Neuronal stem cell (in vitro differentiated cells): ENCODE results near the gene CLIP1.

Experiments used
- DNase-seq: peaks from one replicate; pipeline ENCODE4 v3.0.0-alpha.2; 2013; ENCODE audit warnings: low spot score
- H2AFZ ChIP-seq: one replicate; pipeline ENCODE4 v1.6.1; 2013; ENCODE audit warnings: mild to moderate bottlenecking, low read length, inconsistent platforms
- H2AK5ac ChIP-seq: 2 replicates; pipeline ENCODE4 v1.6.1; 2013; ENCODE audit warnings: low read depth, mild to moderate bottlenecking, inconsistent platforms, low read length, moderate library complexity, mixed read lengths
- H2BK120ac ChIP-seq: 2 replicates; pipeline ENCODE4 v1.6.1; 2013; ENCODE audit warnings: low read depth, mild to moderate bottlenecking, inconsistent platforms, low read length, moderate library complexity, mixed read lengths
- H2BK12ac ChIP-seq: one replicate; pipeline ENCODE4 v1.6.1; 2013; ENCODE audit warnings: low read length, inconsistent platforms
- H2BK15ac ChIP-seq: 2 replicates; pipeline ENCODE4 v1.6.1; 2013; ENCODE audit warnings: mild to moderate bottlenecking, low read length, inconsistent platforms, mixed read lengths
- H2BK5ac ChIP-seq: one replicate; pipeline ENCODE4 v1.6.1; 2013; ENCODE audit warnings: inconsistent platforms, mild to moderate bottlenecking, low read length, moderate library complexity
- H3K14ac ChIP-seq: one replicate; pipeline ENCODE4 v1.6.1; 2013; ENCODE audit warnings: low read length, inconsistent platforms
- H3K18ac ChIP-seq: 2 replicates; pipeline ENCODE4 v1.6.1; 2013; ENCODE audit warnings: low read length, inconsistent platforms
- H3K23ac ChIP-seq: 2 replicates; pipeline ENCODE4 v1.6.1; 2013; ENCODE audit warnings: low read depth, mild to moderate bottlenecking, mixed read lengths, low read length, inconsistent platforms; ENCODE audit not compliant: poor library complexity
- H3K27ac ChIP-seq: replicated peaks from 3 replicates; pipeline ENCODE4 v1.5.1; 2013; ENCODE audit warnings: low read length, inconsistent platforms
- H3K27me3 ChIP-seq, 3 experiments: 2 replicates each; pipeline ENCODE4 v1.6.1; 2013; ENCODE audit warnings: low read length in 3 of 3, mild to moderate bottlenecking in 2 of 3, inconsistent platforms in 1 of 3, low read depth in 1 of 3, mixed read lengths in 1 of 3, moderate library complexity in 1 of 3; ENCODE audit not compliant: control insufficient read depth in 3 of 3, insufficient read depth in 3 of 3
- H3K36me3 ChIP-seq, 2 donors: replicated peaks in 1 of 2; 2 replicates each; pipeline ENCODE4 v1.6.1; 2013; ENCODE audit warnings: low read length in 2 of 2; ENCODE audit not compliant: control insufficient read depth in 2 of 2, insufficient read depth in 2 of 2
- H3K4ac ChIP-seq: 2 replicates; pipeline ENCODE4 v1.6.1; 2013; ENCODE audit warnings: inconsistent platforms, mild to moderate bottlenecking, low read length, moderate library complexity
- H3K4me1 ChIP-seq, 2 donors: 1 replicate in 1 of 2; 2 replicates in 1 of 2; pipeline ENCODE4 v1.6.1; 2013; ENCODE audit warnings: low read length in 2 of 2, low read depth in 1 of 2; ENCODE audit not compliant: control insufficient read depth in 2 of 2, insufficient read depth in 1 of 2
- H3K4me2 ChIP-seq: one replicate; pipeline ENCODE4 v1.6.1; 2013; ENCODE audit warnings: mild to moderate bottlenecking, low read length, inconsistent platforms; ENCODE audit not compliant: insufficient read depth, poor library complexity, severe bottlenecking
- H3K4me3 ChIP-seq, 2 donors: 2 replicates each; pipeline ENCODE4 v1.5.1; 2013; ENCODE audit warnings: low read length in 2 of 2, mild to moderate bottlenecking in 2 of 2, inconsistent platforms in 1 of 2, moderate library complexity in 1 of 2
- H3K79me1 ChIP-seq: one replicate; pipeline ENCODE4 v1.6.1; 2013; ENCODE audit warnings: low read depth, mild to moderate bottlenecking, inconsistent platforms, low read length, moderate library complexity
- H3K9ac ChIP-seq: one replicate; pipeline ENCODE4 v1.6.1; 2013; ENCODE audit warnings: mild to moderate bottlenecking, low read depth, low read length, inconsistent platforms; ENCODE audit not compliant: poor library complexity
- H3K9me3 ChIP-seq, 2 donors: replicated peaks in 1 of 2; 2 replicates each; pipeline versions ENCODE3 to v1.6.1; 2013; ENCODE audit warnings: low read length in 2 of 2, mild to moderate bottlenecking in 2 of 2, inconsistent platforms in 1 of 2, low read depth in 1 of 2, mixed read lengths in 1 of 2, moderate library complexity in 1 of 2; ENCODE audit not compliant: control insufficient read depth in 2 of 2, insufficient read depth in 1 of 2
- H4K8ac ChIP-seq: one replicate; pipeline ENCODE4 v1.6.1; 2013; ENCODE audit warnings: low read depth, mild to moderate bottlenecking, inconsistent platforms, low read length, moderate library complexity
- H4K91ac ChIP-seq: one replicate; pipeline ENCODE4 v1.6.1; 2013; ENCODE audit warnings: low read length, low read depth, mild to moderate bottlenecking, inconsistent platforms; ENCODE audit not compliant: poor library complexity
- WGBS, 2 donors: extraction: QIAGEN DNeasy Blood & Tissue Kit; methylation state at CpG; one replicate each; pipeline ENCODE4 v1.1.7; 2013; ENCODE audit warnings: missing lambda C conversion rate in 2 of 2, mixed read lengths in 1 of 2; ENCODE audit not compliant: insufficient read length in 2 of 2, insufficient replicate concordance in 1 of 2; ENCODE audit errors: extremely low coverage in 2 of 2; 5-methylcytosine and 5-hydroxymethylcytosine counted together

The CLIP1 gene

DNA sequence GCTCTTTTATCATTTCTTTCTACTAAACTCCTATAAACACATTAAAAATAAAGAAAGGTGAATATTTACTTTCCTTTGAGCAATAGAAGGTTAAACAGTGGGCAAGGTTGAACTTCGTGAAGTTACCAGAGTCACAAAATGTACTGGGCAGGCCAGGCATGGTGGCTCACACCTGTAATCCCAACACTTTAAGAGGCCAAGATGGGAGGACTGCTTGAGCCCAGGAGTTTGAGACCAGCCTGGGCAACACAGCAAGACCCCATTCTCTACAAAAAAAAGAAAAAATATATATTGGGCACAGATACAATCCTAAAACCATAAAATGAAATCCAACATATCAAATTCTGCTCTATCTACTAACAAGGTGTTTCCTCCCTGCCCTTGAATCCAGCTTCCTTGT, 95.5 kb downstream of the CLIP1 start:
- H2BK15ac ChIP-seq = no peak overlapping the region
- H3K23ac ChIP-seq = no peak overlapping the region
- no peak overlapping the region for H3K18ac ChIP-seq
- H3K4me1 ChIP-seq = no peaks in the 10 kb centered on the region
- no peak overlapping the region for H3K14ac ChIP-seq
- no peaks in the 10 kb centered on the region for H3K27me3 ChIP-seq
- H3K4ac ChIP-seq = no peak overlapping the region
- no peak overlapping the region for H2BK12ac ChIP-seq
- no CpG with 5 or more reads among the region's 1 CpG for WGBS, 2 donors
- no peak overlapping the region for H2BK120ac ChIP-seq
- H4K91ac ChIP-seq = no peak overlapping the region
- no peak overlapping the region for H2BK5ac ChIP-seq
- no peak overlapping the region for H4K8ac ChIP-seq
- H2AK5ac ChIP-seq = no peak overlapping the region
- H3K9me3 ChIP-seq = no peaks in the 10 kb centered on the region
- no peak overlapping the region for H2AFZ ChIP-seq
- no peak overlapping the region for H3K4me3 ChIP-seq
- DNase-seq = no peak
- H3K27ac ChIP-seq = no peak overlapping the region
- H3K36me3 ChIP-seq = peaks cover 21 to 91% of the 10 kb centered on the region in 2 donors
- no peak overlapping the region for H3K4me2 ChIP-seq
- H3K79me1 ChIP-seq = no peaks in the 10 kb centered on the region
- no peak overlapping the region for H3K9ac ChIP-seq

GRCh38 chr12:122326586-122326985, 95.9 kb downstream of the CLIP1 start:
- H3K4me3 ChIP-seq = no peak overlapping the region
- no CpG with 5 or more reads among the region's 5 CpGs for WGBS, 2 donors
- H3K14ac ChIP-seq = no peak overlapping the region
- H3K36me3 ChIP-seq = peaks cover 21 to 91% of the 10 kb centered on the region in 2 donors
- H3K9me3 ChIP-seq = no peaks in the 10 kb centered on the region
- H4K91ac ChIP-seq = no peak overlapping the region
- no peak overlapping the region for H3K4me2 ChIP-seq
- no peak overlapping the region for H2AK5ac ChIP-seq
- no peak overlapping the region for H3K27ac ChIP-seq
- H2BK120ac ChIP-seq = no peak overlapping the region
- no peak overlapping the region for H3K9ac ChIP-seq
- no peak overlapping the region for H3K23ac ChIP-seq
- H2BK15ac ChIP-seq = no peak overlapping the region
- H3K18ac ChIP-seq = no peak overlapping the region
- no peak overlapping the region for H4K8ac ChIP-seq
- no peak overlapping the region for H3K4ac ChIP-seq
- H2BK5ac ChIP-seq = no peak overlapping the region
- no peak overlapping the region for H2BK12ac ChIP-seq
- no peak for DNase-seq
- H3K79me1 ChIP-seq = no peaks in the 10 kb centered on the region
- no peaks in the 10 kb centered on the region for H3K27me3 ChIP-seq
- no peak overlapping the region for H2AFZ ChIP-seq
- H3K4me1 ChIP-seq = no peaks in the 10 kb centered on the region

DNA sequence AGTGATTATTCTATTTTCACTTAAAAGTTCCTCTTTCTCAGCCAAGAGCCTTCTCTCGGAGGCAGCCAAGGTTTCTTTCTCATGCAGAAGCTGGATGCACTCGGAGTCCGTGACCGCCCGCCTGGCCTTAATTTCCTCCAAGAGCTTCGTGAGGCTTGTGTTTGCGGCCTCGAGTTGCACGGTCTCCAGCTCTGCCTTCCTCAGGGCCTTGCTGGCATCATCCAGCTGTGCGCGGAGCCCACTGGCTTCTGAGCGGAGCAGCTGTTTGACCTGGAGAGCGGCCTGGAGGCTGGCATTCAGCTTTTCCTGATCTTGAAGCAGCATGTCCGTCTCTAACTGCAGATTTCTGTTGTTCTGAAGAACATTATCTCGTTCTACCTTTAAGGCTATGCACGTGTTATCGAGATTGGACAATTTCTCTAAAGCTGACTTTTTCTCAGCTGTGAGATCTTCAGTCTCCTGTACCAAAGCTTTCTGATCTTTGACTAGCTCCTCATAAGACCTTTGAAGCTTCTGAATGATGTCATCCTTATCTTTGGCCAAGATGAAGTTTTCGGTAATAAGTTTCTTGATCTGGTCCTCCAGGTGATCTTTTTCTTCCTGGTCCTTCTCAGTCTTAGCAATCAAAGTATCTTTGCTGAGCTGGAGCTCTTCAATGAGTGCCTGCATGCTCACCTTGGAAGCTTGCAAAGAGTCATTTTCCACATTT, 99.0 kb downstream of the CLIP1 start:
- Histone ChIP-seq H4K8ac (no peak overlapping the region), H2BK5ac (no peak overlapping the region), H2AK5ac (no peak overlapping the region), H3K27me3 (no peaks in the 10 kb centered on the region), H2BK120ac (no peak overlapping the region), H3K14ac (no peak overlapping the region), H3K23ac (no peak overlapping the region), H2BK15ac (no peak overlapping the region), H3K18ac (no peak overlapping the region), H4K91ac (no peak overlapping the region), H3K4me2 (no peak overlapping the region), H2BK12ac (no peak overlapping the region), H2AFZ (no peak overlapping the region), H3K9ac (no peak overlapping the region), H3K36me3 (peaks cover 25 to 94% of the 10 kb centered on the region in 2 donors), H3K79me1 (no peaks in the 10 kb centered on the region), H3K27ac (no peak overlapping the region), H3K9me3 (no peaks in the 10 kb centered on the region), H3K4ac (no peak overlapping the region), H3K4me1 (no peaks in the 10 kb centered on the region), H3K4me3 (no peak overlapping the region)
- WGBS, 2 donors = no CpG with 5 or more reads among the region's 18 CpGs
- no peak for DNase-seq

DNA sequence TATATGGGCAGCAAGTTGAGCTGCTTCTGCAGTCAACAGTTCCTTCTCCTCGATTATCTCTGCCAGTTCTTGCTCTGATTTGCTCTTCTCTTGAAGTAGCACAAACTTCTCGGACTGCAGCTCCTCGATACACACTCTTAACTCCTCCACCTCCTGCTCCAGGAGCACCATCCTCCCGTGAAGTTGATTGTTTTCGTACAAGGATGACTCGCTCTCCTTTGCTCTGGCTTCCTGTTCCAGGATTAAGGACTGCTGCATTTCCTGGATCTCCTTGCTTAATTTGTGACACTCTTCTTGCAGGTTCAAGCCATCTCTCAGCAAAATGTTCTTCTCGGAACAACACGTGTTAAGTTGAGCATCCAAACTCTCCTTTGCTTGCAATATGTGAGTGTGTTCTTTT, 100.0 kb downstream of the CLIP1 start:
- no peaks in the 10 kb centered on the region for H3K27me3 ChIP-seq
- H3K4me3 ChIP-seq = no peak overlapping the region
- no peak overlapping the region for H2AFZ ChIP-seq
- no peak overlapping the region for H3K18ac ChIP-seq
- no peaks in the 10 kb centered on the region for H3K79me1 ChIP-seq
- H2BK5ac ChIP-seq = no peak overlapping the region
- no peak for DNase-seq
- no peak overlapping the region for H2AK5ac ChIP-seq
- no peak overlapping the region for H3K23ac ChIP-seq
- no peak overlapping the region for H4K8ac ChIP-seq
- H2BK120ac ChIP-seq = no peak overlapping the region
- WGBS, 2 donors = no CpG with 5 or more reads among the region's 8 CpGs
- no peak overlapping the region for H3K14ac ChIP-seq
- no peaks in the 10 kb centered on the region for H3K9me3 ChIP-seq
- H3K4me2 ChIP-seq = no peak overlapping the region
- no peak overlapping the region for H4K91ac ChIP-seq
- peaks cover 19 to 94% of the 10 kb centered on the region in 2 donors for H3K36me3 ChIP-seq
- no peak overlapping the region for H2BK12ac ChIP-seq
- H2BK15ac ChIP-seq = no peak overlapping the region
- H3K4me1 ChIP-seq = no peaks in the 10 kb centered on the region
- no peak overlapping the region for H3K4ac ChIP-seq
- no peak overlapping the region for H3K9ac ChIP-seq
- no peak overlapping the region for H3K27ac ChIP-seq
